ENCODE measurements around the gene RANBP9. TPM values are rescaled to one million over a fixed set of nuclear protein-coding genes. Genes with fewer than 3 reads are reported as not detected.

The RANBP9 gene
- total and polyA plus RNA-seq, 9 of the 15 experiments (the other 6 are each of a cell fraction or from before 2014, with no cell fraction given) = 27.5 to 130 (median 61.5) TPM

GRCh38 chr6:13668291-13668928, 43.2 kb downstream of the RANBP9 start (continued):
- TF ChIP-seq KDM1A (IDR thresholded peaks at IDR 0.05) (peak; percentile 97 to 98), ATF6 (CRISPR knock-in tag; IDR thresholded peaks at IDR 0.05) (0 out of 2 replicates have a peak, but pooled peaks have one; percentile 22), NR2C1 (IDR thresholded peaks at IDR 0.05) (no peak), NR2C1 (tag; IDR thresholded peaks at IDR 0.05) (peak; percentile 61), DPF2 (IDR thresholded peaks at IDR 0.05) (peak; percentile 95), PBX2 (CRISPR knock-in tag; IDR thresholded peaks at IDR 0.05; ENCODE audit: low read depth) (no peak), PBX2 (tag; conservative IDR thresholded peaks at IDR 0.05; ENCODE audit: low read depth) (peak; percentile 81), TCF3 (CRISPR knock-in tag; IDR thresholded peaks at IDR 0.05) (peak; percentile 68), MAFF (IDR thresholded peaks at IDR 0.05; ENCODE audit: low read length) (peak; percentile 100), HNRNPH1 (optimal IDR thresholded peaks at IDR 0.05; ENCODE audit: low read depth, low read length) (no peak), ZNF316 (IDR thresholded peaks at IDR 0.05) (peak; percentile 100), ZBED1 (IDR thresholded peaks at IDR 0.05) (no peak), KDM4B (IDR thresholded peaks at IDR 0.05; ENCODE audit: borderline replicate concordance in 2 of 2, low read depth in 1 of 2) (no peak), RBM14 (IDR thresholded peaks at IDR 0.05; ENCODE audit: borderline replicate concordance, insufficient read depth, low read depth, low read length) (no peak), CTBP1 (IDR thresholded peaks at IDR 0.05; ENCODE audit: borderline replicate concordance) (peak; percentile 41; the same call in 1 of the 2 replicates), DACH1 (IDR thresholded peaks at IDR 0.05; ENCODE audit: partially characterized antibody) (peak; percentile 67), RBBP5 (IDR thresholded peaks at IDR 0.05; ENCODE audit: borderline replicate concordance, insufficient read depth, low read length, poor library complexity, severe bottlenecking) (no peak), BCOR (IDR thresholded peaks at IDR 0.05) (0 out of 2 replicates have a peak, but pooled peaks have one; percentile 12), AFF1 (IDR thresholded peaks at IDR 0.05; ENCODE audit: low read depth in 1 of 2, partially characterized antibody in 2 of 2) (peak; percentile 51 to 61)

Measured in K562 (cell line).